Measurements from ENCODE around the gene LAG3.

Gene LAG3

DNA sequence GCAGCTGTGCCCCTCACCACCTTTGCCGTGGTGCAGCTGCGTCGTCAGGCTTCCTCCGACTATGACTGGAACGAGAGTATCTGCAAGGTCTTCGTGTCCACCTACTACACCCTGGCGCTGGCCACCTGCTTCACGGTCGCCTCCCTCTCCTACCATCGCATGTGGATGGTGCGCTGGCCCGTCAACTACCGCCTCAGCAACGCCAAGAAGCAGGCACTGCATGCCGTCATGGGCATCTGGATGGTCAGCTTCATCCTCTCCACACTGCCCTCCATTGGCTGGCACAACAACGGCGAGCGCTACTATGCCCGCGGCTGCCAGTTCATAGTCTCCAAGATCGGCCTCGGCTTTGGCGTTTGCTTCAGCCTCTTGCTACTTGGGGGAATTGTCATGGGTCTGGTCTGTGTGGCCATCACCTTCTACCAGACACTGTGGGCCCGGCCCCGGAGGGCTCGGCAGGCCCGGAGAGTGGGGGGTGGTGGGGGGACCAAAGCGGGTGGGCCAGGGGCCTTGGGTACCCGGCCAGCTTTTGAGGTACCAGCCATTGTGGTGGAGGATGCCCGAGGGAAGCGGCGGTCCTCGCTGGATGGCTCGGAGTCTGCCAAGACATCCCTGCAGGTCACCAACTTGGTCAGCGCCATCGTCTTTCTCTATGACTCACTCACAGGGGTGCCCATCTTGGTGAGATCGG is 51.9 kb downstream of the LAG3 start:
- DNase-seq, result no peak

DNA sequence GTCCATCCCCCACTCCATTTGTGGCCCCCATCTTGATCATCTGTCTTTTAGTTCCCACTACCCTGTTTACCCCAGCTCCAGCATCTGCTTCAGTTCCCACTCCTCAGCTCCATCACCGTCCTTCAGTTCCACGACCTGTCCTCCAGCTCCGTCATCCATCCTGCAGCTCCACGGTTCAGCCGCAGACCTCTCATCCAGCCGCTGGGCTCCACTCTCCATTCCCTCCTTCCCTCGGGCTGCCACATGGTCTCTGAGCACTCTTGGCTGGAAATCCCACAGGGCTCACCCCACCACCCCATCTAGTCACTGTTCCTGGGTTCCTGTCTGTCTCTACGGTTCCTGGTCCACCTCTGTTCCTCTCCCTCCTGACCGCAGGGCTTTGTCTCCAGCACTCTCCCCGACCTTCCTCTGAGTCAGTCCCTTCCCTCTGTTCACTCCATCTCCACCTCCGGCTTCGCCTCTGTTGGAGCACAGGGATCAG is 52.6 kb downstream of the LAG3 start:
- peak; percentile 35 for DNase-seq

DNA sequence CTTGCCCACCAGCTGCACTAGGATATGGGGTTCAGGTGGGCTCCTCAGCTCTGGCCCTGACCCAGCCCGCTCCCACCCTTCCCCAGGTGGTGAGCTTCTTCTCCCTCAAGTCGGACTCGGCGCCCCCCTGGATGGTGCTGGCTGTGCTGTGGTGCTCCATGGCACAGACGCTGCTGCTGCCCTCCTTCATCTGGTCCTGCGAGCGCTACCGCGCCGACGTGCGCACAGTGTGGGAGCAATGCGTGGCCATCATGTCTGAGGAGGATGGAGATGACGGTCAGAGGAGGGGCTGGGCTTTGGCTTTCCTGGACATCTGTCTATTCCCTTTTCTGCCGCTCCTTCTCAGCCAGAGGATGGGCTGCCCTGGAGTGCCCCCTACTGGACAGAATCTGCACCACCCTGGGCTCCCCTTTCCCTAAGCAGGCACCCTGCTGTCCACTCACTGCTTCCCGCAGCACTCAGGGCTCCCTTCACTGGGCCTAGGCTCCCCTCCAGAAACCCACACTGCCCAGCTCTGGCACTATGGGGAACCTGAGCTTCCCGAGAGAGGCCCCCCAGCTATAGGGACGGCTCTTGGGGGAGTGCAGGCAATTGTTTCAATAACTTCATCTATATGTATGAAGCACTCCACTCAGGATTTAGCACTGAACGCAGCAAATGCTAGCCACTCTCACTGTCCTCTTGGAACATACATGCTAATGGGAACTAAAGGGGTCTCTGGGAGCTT is 53.2 kb downstream of the LAG3 start:
- peak; percentile 84 for DNase-seq

DNA sequence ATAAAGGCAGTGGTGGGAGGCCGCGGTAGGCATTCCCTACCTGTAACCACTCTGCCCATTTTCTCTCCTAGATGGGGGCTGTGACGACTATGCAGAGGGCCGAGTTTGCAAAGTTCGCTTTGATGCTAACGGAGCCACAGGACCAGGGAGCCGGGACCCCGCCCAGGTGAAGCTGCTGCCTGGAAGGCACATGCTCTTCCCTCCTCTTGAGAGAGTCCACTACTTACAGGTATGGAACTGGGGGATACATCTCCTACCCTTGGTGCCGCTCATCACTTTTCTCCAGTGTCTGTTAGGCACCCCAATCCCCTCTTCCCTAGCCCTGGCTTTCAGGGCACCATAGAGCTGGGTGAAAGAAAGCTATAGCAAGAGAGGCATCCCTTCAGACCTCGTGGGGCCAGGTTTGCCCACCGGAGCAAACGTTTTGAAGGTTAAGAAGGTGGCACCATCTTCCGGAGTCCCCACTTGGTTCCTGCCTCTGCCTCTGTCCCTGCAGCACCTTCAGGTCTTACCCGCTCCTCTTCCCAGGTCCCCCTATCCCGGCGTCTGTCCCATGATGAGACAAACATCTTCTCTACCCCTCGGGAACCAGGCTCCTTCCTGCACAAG is 53.9 kb downstream of the LAG3 start:
- DNase-seq, result no peak

DNA sequence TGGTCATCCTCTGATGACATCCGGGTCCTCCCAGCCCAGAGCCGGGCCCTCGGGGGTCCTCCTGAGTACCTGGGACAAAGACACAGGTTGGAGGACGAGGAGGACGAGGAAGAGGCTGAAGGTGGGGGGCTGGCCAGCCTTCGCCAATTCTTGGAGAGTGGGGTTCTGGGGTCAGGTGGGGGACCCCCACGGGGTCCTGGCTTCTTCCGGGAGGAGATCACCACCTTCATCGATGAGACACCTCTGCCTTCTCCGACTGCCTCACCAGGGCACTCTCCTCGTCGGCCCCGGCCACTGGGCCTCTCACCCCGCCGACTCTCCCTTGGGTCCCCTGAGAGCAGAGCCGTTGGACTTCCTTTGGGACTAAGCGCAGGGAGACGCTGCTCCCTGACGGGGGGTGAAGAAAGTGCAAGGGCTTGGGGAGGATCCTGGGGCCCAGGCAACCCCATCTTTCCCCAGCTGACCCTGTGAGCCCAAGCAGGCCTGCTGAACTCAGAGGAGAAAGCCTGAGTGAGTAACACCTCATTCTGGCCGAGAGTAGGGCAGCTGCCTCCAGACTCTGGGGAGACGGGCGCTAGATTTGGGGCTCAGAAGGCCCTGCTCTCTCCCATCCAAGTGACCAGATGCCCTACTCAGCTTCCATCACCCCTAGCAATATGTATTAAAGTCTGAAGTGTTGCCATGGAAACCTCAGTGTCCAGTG is 54.6 kb downstream of the LAG3 start:
- DNase-seq, result no peak

DNA sequence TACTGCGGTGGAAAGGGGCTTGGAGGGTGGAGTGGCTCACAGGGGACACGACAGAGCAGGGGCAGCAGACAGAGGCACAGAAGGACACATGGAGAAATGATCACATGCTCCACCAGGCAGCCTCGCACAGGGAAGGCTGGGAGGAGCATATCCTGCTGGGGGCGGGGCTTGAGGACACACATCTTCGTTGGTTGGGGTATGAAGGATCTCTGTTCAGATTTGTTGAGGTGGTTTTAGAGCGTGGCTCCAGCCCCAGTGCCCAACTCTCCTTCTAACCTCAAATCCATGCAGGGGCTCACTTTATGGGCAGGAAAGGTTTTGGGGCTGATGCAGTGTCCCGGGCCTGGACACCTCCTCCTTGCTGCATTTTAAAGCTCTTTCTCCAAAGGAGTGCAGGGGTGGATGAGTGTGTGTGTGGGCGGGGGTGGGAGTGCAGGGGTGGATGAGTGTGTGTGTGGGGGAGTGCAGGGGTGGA is 55.2 kb downstream of the LAG3 start:
- peak; percentile 85 for DNase-seq

Measured in fibroblast of skin of abdomen (primary cell).